HepG2 (cell line): ENCODE measurements around the gene SIX4. TPM values are rescaled to one million over a fixed set of nuclear protein-coding genes. Genes with fewer than 3 reads are reported as not detected.

ENCODE experiments used
- ATAC-seq: fragments of 200-7000 bp; cut with Tn5 transposase; 3 replicates; pipeline ENCODE4 v1.9.1; 2020; ENCODE audit warnings: mild to moderate bottlenecking, moderate library complexity
- BruUV-seq: library from RNA; stranded (reverse); fragments of 400-500 nt; replicated peaks from 2 replicates; lab custom pipeline; 2021; lab: Mats Ljungman, UMichigan
- CTCF ChIA-PET: fragments of 300-600 bp; formaldehyde crosslinking; extraction: SDS; loops from one replicate; lab custom pipeline; 2021; ENCODE audit warnings: low total read pairs, inconsistent platforms, low intra/inter-chr PET ratio; lab: Yijun Ruan, JAX
- POLR2A ChIA-PET: fragments of 350-600 bp; sonication (Branson Sonifier 250); formaldehyde crosslinking; loops from one replicate; lab custom pipeline; 2020; ENCODE audit warnings: antibody characterized with exemption, inconsistent platforms; lab: Yijun Ruan, JAX
- DNase-seq: peaks from one replicate; pipeline ENCODE4 v3.0.0-alpha.2; 2015; ENCODE audit warnings: low spot score
- FAIRE-seq: peaks from 3 replicates; lab custom pipeline; 2011; peaks lifted over from hg19 to GRCh38; lab: Jason Lieb, UNC
- H2AFZ ChIP-seq: one replicate; pipeline ENCODE4 v1.6.1; 2011; ENCODE audit warnings: low read length, inconsistent platforms
- H3K27ac ChIP-seq: fragments of 300-600 bp; 3 replicates; pipeline ENCODE4 v1.8.0; 2011; ENCODE audit warnings: mixed run types, mild to moderate bottlenecking, mixed read lengths, low read length, inconsistent platforms; ENCODE audit not compliant: insufficient read depth; ENCODE audit errors: extremely low read length
- H3K27me3 ChIP-seq, 2 experiments: fragments of 200-600 bp in 1 of 2; 2 replicates in 1 of 2; 3 replicates in 1 of 2; pipeline versions ENCODE4 v1.6.0 to v1.8.0; 2011; ENCODE audit warnings: low read length in 2 of 2, mild to moderate bottlenecking in 2 of 2, moderate library complexity in 2 of 2, inconsistent platforms in 1 of 2; ENCODE audit not compliant: insufficient read depth in 2 of 2, control insufficient read depth in 1 of 2
- H3K36me3 ChIP-seq, 2 experiments: fragments of 200-600 bp in 1 of 2; replicated peaks in 1 of 2; 2 replicates in 1 of 2; 3 replicates in 1 of 2; pipeline versions ENCODE4 v1.5.1 to v1.8.0; 2011; ENCODE audit warnings: low read length in 2 of 2, inconsistent platforms in 1 of 2; ENCODE audit not compliant: insufficient read depth in 2 of 2, control insufficient read depth in 1 of 2
- H3K4me1 ChIP-seq: 2 replicates; pipeline ENCODE4 v1.5.1; 2012; ENCODE audit warnings: low read length, inconsistent platforms; ENCODE audit not compliant: insufficient read depth
- H3K4me2 ChIP-seq: 2 replicates; pipeline ENCODE4 v1.6.0; 2011; ENCODE audit warnings: low read depth, low read length, inconsistent platforms
- H3K4me3 ChIP-seq, 3 experiments: fragments of 200-600 bp in 1 of 3; sonication (generic), shearing (Covaris generic) in 1 of 3; replicated peaks in 1 of 3; 2 replicates each; pipeline ENCODE4 v1.5.1; 2011 to 2016; ENCODE audit warnings: low read length in 3 of 3, inconsistent platforms in 2 of 3, low read depth in 2 of 3, mild to moderate bottlenecking in 2 of 3, control low read depth in 1 of 3, mixed read lengths in 1 of 3; ENCODE audit not compliant: insufficient read depth in 1 of 3
- H3K79me2 ChIP-seq: one replicate; pipeline ENCODE4 v1.6.1; 2011; ENCODE audit warnings: low read length, inconsistent platforms; ENCODE audit not compliant: insufficient read depth
- H3K9ac ChIP-seq: 2 replicates; pipeline ENCODE4 v1.6.0; 2011; ENCODE audit warnings: mild to moderate bottlenecking, low read depth, low read length, inconsistent platforms; ENCODE audit not compliant: insufficient read depth
- H3K9me3 ChIP-seq: 2 replicates; pipeline ENCODE4 v1.5.1; 2012; ENCODE audit warnings: mild to moderate bottlenecking, low read length
- H4K20me1 ChIP-seq: 2 replicates; pipeline ENCODE4 v1.6.0; 2011; ENCODE audit warnings: inconsistent platforms, mild to moderate bottlenecking, low read length, moderate library complexity; ENCODE audit not compliant: insufficient read depth
- ARNTL ChIP-seq: sonication (generic); formaldehyde crosslinking; IDR thresholded peaks from 2 replicates; pipeline ENCODE4 v1.4.0; 2020; ENCODE audit warnings: mild to moderate bottlenecking, missing genetic modification reagents
- FIP1L1 ChIP-seq: fragments of 200-400 bp; formaldehyde crosslinking; IDR thresholded peaks from 2 replicates; pipeline ENCODE4 v1.6.1; 2018; ENCODE audit warnings: low read depth, mild to moderate bottlenecking, low read length, moderate library complexity, borderline replicate concordance; ENCODE audit not compliant: insufficient read depth
- FOXO1 ChIP-seq: sonication (generic); formaldehyde crosslinking; IDR thresholded peaks from 2 replicates; pipeline ENCODE4 v1.4.0; 2020; ENCODE audit warnings: missing genetic modification reagents
- JUND ChIP-seq: sonication (generic); formaldehyde crosslinking; IDR thresholded peaks from 2 replicates; pipeline ENCODE4 v1.8.0; 2022; ENCODE audit warnings: mild to moderate bottlenecking, missing genetic modification reagents
- MATR3 ChIP-seq: sonication (generic); formaldehyde crosslinking; IDR thresholded peaks from 2 replicates; pipeline ENCODE4 v1.4.0; 2020; ENCODE audit warnings: missing genetic modification reagents
- NFE2L1 ChIP-seq: sonication (generic); formaldehyde crosslinking; IDR thresholded peaks from 2 replicates; pipeline ENCODE4 v1.4.0; 2020; ENCODE audit warnings: missing genetic modification reagents, mild to moderate bottlenecking, borderline replicate concordance
- PHF8 ChIP-seq: sonication (generic); formaldehyde crosslinking; IDR thresholded peaks from 2 replicates; pipeline ENCODE4 v1.5.0; 2020; ENCODE audit warnings: missing genetic modification reagents
- SNAI1 ChIP-seq: sonication (generic); formaldehyde crosslinking; IDR thresholded peaks from 2 replicates; pipeline ENCODE4 v1.5.0; 2020; ENCODE audit warnings: mild to moderate bottlenecking, missing genetic modification reagents, borderline replicate concordance
- TBP ChIP-seq: sonication (generic); formaldehyde crosslinking; IDR thresholded peaks from 2 replicates; pipeline ENCODE4 v1.5.0; 2020; ENCODE audit warnings: missing genetic modification reagents
- ZNF121 ChIP-seq: sonication (generic); formaldehyde crosslinking; IDR thresholded peaks from 2 replicates; pipeline ENCODE4 v1.5.0; 2020; ENCODE audit warnings: mild to moderate bottlenecking, missing genetic modification reagents
- ZNF260 ChIP-seq: sonication (generic); formaldehyde crosslinking; IDR thresholded peaks from 2 replicates; pipeline ENCODE4 v1.4.0; 2020; ENCODE audit warnings: missing genetic modification reagents, low read depth, mild to moderate bottlenecking, borderline replicate concordance
- ZNF567 ChIP-seq: sonication (generic); formaldehyde crosslinking; IDR thresholded peaks from 2 replicates; pipeline ENCODE4 v1.8.1; 2023; ENCODE audit warnings: mild to moderate bottlenecking, missing genetic modification reagents, borderline replicate concordance
- WGBS: methylation state at CpG from one replicate; pipeline ENCODE4 v1.1.6; 2017; ENCODE audit warnings: low lambda C conversion rate; 5-methylcytosine and 5-hydroxymethylcytosine counted together
- in situ Hi-C: cut with HindIII; loops from 2 replicates; pipeline ENCODE4 v1.10.0; 2017; ENCODE audit warnings: low pct_unique_long_range_greater_than_20kb; ENCODE audit not compliant: extremely low pct_ligation_motif_present
- intact Hi-C: fragments of 100-400 bp; cut with micrococcal nuclease; formaldehyde crosslinking; loops from one replicate; pipeline ENCODE4 v1.10.0; 2022; ENCODE audit not compliant: unreplicated experiment
- polyA plus RNA-seq, 8 experiments: library from polyadenylated mRNA; depleted of rRNA in 3 of 8; stranded (reverse) in 7 of 8; unstranded in 1 of 8; fragments of >200 nt; fragmentation: Illumina TruSeq in 4 of 8; extraction: Trizol in 4 of 8; gene quantifications; 2 replicates each; pipeline versions ENCODE4 v1.2.1 to v1.2.3, GENCODE V29; 2011 to 2016; ENCODE audit warnings: low read depth in 4 of 8, missing spikeins in 1 of 8, mixed read lengths in 1 of 8; ENCODE audit not compliant: insufficient read depth in 1 of 8
- total RNA-seq, 5 experiments: library from RNA; depleted of rRNA; stranded (reverse); fragments of >200 nt; fragmentation: Illumina TruSeq; extraction: Trizol; gene quantifications; 2 replicates each; pipeline ENCODE4 v1.2.3, GENCODE V29; 2016; ENCODE audit warnings: low read depth in 1 of 5
- TF ChIP-seq, protein P1 (sequence below): sonication (generic); formaldehyde crosslinking; IDR thresholded peaks from 2 replicates; pipeline ENCODE4 v1.4.0; 2020; ENCODE audit warnings: mild to moderate bottlenecking, missing genetic modification reagents
- TF ChIP-seq, protein P2 (sequence below): sonication (generic); formaldehyde crosslinking; IDR thresholded peaks from 2 replicates; pipeline ENCODE4 v1.4.0; 2020; ENCODE audit warnings: mild to moderate bottlenecking, missing genetic modification reagents
- TF ChIP-seq, protein P3 (sequence below): sonication (generic); formaldehyde crosslinking; IDR thresholded peaks from 2 replicates; pipeline ENCODE4 v1.8.0; 2022; ENCODE audit warnings: missing genetic modification reagents, mild to moderate bottlenecking, inconsistent platforms, borderline replicate concordance
- TF ChIP-seq, protein P4 (sequence below): IDR thresholded peaks from 2 replicates; pipeline ENCODE4 v1.6.1; 2016; ENCODE audit warnings: low read depth, missing genetic modification reagents, missing compliant biosample characterization

Gene SIX4
- total and polyA plus RNA-seq, 2 of the 13 experiments (the other 11 are each of a cell fraction or from before 2014, with no cell fraction given) = 5.0 to 6.0 TPM

DNA sequence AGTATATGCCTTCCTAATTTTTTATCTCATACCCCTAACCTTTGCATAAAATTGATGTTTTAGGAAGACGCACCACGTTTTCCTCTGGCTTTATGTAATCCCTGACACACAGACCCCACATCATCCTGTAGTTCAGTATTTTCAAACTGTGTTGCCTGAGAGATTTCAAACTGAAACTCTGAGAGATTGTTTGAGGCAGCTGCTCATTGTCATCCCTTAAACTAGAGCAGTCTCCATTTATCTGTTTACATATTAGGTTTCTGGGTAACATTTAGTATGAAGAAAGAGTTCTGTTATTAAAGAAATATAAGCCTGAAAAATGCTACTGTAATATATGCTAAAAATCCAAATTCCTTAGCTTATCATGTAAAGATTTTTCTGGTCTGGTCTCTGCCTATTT lies 34.7 kb upstream of the SIX4 start (continued):
- no peak for TF ChIP-seq ZNF260 (CRISPR knock-in tag)

DNA sequence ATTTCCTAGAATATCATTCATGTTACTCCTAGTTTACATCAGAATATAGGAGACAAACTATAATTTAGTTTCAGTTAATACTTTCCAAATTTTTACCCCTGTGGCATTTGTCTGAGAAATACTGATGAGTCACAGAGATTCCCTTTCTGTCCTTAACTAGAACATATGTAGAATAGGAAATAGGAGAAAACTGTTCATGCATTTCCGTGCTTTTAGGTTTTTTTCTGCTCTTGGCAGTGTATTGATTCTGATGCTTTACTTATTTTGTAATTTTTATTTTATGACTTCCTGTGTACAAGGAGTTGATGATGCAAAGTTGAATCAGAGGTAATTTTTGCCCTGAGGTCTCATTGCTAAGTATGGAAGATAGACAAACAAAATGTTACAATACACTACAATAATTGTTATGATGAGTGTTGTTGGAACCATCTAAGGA lies 33.4 kb upstream of the SIX4 start:
- peaks cover 57% of the 10 kb centered on the region for H3K79me2 ChIP-seq
- H3K27me3 ChIP-seq = no peaks in the 10 kb centered on the region
- H3K27ac ChIP-seq = no peak overlapping the region
- no peaks in the 10 kb centered on the region for H3K9me3 ChIP-seq
- intact Hi-C loops = no loop called here
- in situ Hi-C loops = no loop called here
- no peak overlapping the region for H3K9ac ChIP-seq
- no peak for DNase-seq
- POLR2A ChIA-PET = no interaction called here
- BruUV-seq = no TSS peak
- no peak overlapping the region for H3K4me3 ChIP-seq
- CTCF ChIA-PET = no interaction called here
- WGBS = 97% methylated on average over 1 of the region's 1 CpG
- peaks cover 18% of the 10 kb centered on the region for H3K4me1 ChIP-seq
- no peak overlapping the region for H3K4me2 ChIP-seq
- TF ChIP-seq JUND (CRISPR knock-in tag) (no peak), ARNTL (no peak), FOXO1 (CRISPR knock-in tag) (no peak), TBP (CRISPR knock-in tag) (no peak), SNAI1 (CRISPR knock-in tag) (no peak), FIP1L1 (no peak), ZNF567 (no peak), NFE2L1 (no peak), PHF8 (CRISPR knock-in tag) (no peak), ZNF121 (CRISPR knock-in tag) (no peak), MATR3 (CRISPR knock-in tag) (no peak)
- TF ChIP-seq, protein P1, sequence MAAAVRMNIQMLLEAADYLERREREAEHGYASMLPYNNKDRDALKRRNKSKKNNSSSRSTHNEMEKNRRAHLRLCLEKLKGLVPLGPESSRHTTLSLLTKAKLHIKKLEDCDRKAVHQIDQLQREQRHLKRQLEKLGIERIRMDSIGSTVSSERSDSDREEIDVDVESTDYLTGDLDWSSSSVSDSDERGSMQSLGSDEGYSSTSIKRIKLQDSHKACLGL = no peak
- TF ChIP-seq, protein P2, sequence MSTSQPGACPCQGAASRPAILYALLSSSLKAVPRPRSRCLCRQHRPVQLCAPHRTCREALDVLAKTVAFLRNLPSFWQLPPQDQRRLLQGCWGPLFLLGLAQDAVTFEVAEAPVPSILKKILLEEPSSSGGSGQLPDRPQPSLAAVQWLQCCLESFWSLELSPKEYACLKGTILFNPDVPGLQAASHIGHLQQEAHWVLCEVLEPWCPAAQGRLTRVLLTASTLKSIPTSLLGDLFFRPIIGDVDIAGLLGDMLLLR = no peak
- TF ChIP-seq, protein P3, sequence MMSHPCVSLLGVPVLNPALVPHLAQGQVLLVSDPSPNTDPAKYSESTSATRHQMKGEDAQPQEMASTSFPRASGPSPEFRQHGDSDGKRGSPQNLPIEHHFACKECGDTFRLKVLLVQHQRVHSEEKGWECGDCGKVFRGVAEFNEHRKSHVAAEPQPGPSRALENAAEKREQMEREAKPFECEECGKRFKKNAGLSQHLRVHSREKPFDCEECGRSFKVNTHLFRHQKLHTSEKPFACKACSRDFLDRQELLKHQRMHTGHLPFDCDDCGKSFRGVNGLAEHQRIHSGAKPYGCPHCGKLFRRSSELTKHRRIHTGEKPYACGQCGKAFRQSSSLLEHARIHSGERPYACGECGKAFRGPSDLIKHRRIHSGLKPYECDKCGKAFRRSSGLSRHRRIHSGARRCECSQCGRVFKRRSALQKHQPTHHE (CRISPR knock-in tag) = no peak
- TF ChIP-seq, protein P4, sequence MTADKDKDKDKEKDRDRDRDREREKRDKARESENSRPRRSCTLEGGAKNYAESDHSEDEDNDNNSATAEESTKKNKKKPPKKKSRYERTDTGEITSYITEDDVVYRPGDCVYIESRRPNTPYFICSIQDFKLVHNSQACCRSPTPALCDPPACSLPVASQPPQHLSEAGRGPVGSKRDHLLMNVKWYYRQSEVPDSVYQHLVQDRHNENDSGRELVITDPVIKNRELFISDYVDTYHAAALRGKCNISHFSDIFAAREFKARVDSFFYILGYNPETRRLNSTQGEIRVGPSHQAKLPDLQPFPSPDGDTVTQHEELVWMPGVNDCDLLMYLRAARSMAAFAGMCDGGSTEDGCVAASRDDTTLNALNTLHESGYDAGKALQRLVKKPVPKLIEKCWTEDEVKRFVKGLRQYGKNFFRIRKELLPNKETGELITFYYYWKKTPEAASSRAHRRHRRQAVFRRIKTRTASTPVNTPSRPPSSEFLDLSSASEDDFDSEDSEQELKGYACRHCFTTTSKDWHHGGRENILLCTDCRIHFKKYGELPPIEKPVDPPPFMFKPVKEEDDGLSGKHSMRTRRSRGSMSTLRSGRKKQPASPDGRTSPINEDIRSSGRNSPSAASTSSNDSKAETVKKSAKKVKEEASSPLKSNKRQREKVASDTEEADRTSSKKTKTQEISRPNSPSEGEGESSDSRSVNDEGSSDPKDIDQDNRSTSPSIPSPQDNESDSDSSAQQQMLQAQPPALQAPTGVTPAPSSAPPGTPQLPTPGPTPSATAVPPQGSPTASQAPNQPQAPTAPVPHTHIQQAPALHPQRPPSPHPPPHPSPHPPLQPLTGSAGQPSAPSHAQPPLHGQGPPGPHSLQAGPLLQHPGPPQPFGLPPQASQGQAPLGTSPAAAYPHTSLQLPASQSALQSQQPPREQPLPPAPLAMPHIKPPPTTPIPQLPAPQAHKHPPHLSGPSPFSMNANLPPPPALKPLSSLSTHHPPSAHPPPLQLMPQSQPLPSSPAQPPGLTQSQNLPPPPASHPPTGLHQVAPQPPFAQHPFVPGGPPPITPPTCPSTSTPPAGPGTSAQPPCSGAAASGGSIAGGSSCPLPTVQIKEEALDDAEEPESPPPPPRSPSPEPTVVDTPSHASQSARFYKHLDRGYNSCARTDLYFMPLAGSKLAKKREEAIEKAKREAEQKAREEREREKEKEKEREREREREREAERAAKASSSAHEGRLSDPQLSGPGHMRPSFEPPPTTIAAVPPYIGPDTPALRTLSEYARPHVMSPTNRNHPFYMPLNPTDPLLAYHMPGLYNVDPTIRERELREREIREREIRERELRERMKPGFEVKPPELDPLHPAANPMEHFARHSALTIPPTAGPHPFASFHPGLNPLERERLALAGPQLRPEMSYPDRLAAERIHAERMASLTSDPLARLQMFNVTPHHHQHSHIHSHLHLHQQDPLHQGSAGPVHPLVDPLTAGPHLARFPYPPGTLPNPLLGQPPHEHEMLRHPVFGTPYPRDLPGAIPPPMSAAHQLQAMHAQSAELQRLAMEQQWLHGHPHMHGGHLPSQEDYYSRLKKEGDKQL = no peak
- H3K36me3 ChIP-seq = peaks cover 0 to 2% of the 10 kb centered on the region in 2 experiments; a peak in 1 of 5 replicates
- no peak overlapping the region for H2AFZ ChIP-seq
- ATAC-seq = no peak
- no peak for FAIRE-seq
- no peaks in the 10 kb centered on the region; the same call in 1 of the 2 replicates for H4K20me1 ChIP-seq
